ENCODE data around the gene SWAP70. TPM values are rescaled to one million over a fixed set of nuclear protein-coding genes. Genes with fewer than 3 reads are reported as not detected.

The SWAP70 gene
- total RNA-seq, 1 experiment from 2014 or later, result 18.6 TPM

- intact Hi-C loops (cut with micrococcal nuclease; ENCODE audit: unreplicated experiment), result no loop called here
These were observed 56.4 kb downstream of the SWAP70 start for GRCh38 chr11:9720290-9720630.

GRCh38 chr11:9722023-9722422 lies 58.1 kb downstream of the SWAP70 start:
- Histone ChIP-seq H3K79me2 (ENCODE audit: low read depth) (no peaks in the 10 kb centered on the region), H2AFZ (no peak overlapping the region), H3F3A (ENCODE audit: insufficient read depth, low read depth) (peaks cover 6% of the 10 kb centered on the region; the same call in 1 of the 2 replicates), H4K20me1 (ENCODE audit: insufficient read depth) (no peaks in the 10 kb centered on the region), H3K9me2 (ENCODE audit: insufficient read depth) (no peaks in the 10 kb centered on the region), H3K9me3 (ENCODE audit: insufficient read depth, low read depth) (no peaks in the 10 kb centered on the region), H3K4me2 (no peak overlapping the region), H3K4me1 (replicated peaks; ENCODE audit: insufficient read depth) (peaks cover 15% of the 10 kb centered on the region; the same call in 1 of the 2 replicates), H3K27me3 (ENCODE audit: insufficient read depth, low read depth) (no peaks in the 10 kb centered on the region), H3K36me3 (ENCODE audit: low read depth) (no peaks in the 10 kb centered on the region), H3K4me3 (no peak overlapping the region), H3K27ac (no peak overlapping the region)
- BruUV-seq (replicated peaks), result no TSS peak
- TF ChIP-seq EZH2 (IDR thresholded peaks at IDR 0.05; ENCODE audit: low read depth) (no peak), CTCF (conservative IDR thresholded peaks at IDR 0.05) (no peak)
- POLR2A ChIA-PET (ENCODE audit: unreplicated experiment), result no interaction called here
- no peak for DNase-seq
- intact Hi-C loops (cut with micrococcal nuclease; ENCODE audit: unreplicated experiment), result no loop called here
- CTCF ChIA-PET, result no interaction called here

More at GRCh38 chr11:9720290-9720630, 56.4 kb downstream of the SWAP70 start:
- H3K27me3 ChIP-seq (ENCODE audit: insufficient read depth, low read depth), result no peaks in the 10 kb centered on the region
- POLR2A ChIA-PET (ENCODE audit: unreplicated experiment), result interaction anchor here (0.6 to 0.8 kb wide), 2 partner anchors 31 to 75 kb away, joined by 3 to 4 read pairs; no protein-coding TSS in a partner anchor
- H3K36me3 ChIP-seq (ENCODE audit: low read depth), result no peaks in the 10 kb centered on the region
- no peak for TF ChIP-seq EZH2 (IDR thresholded peaks at IDR 0.05; ENCODE audit: low read depth)
- no peak for TF ChIP-seq CTCF (conservative IDR thresholded peaks at IDR 0.05)
- H3K9me2 ChIP-seq (ENCODE audit: insufficient read depth), result no peaks in the 10 kb centered on the region
- CTCF ChIA-PET, result no interaction called here
- no peak for DNase-seq
- H3K9me3 ChIP-seq (ENCODE audit: insufficient read depth, low read depth), result no peaks in the 10 kb centered on the region
- BruUV-seq (replicated peaks), result no TSS peak
- H2AFZ ChIP-seq, result no peak overlapping the region
- H3K4me2 ChIP-seq, result no peak overlapping the region
- peaks cover 3% of the 10 kb centered on the region; the same call in 1 of the 2 replicates for H3F3A ChIP-seq (ENCODE audit: insufficient read depth, low read depth)
- no peaks in the 10 kb centered on the region for H4K20me1 ChIP-seq (ENCODE audit: insufficient read depth)
- H3K4me3 ChIP-seq, result no peak overlapping the region
- H3K27ac ChIP-seq, result no peak overlapping the region; the same call in 1 of the 2 replicates
- H3K4me1 ChIP-seq (replicated peaks; ENCODE audit: insufficient read depth), result peaks cover 5% of the 10 kb centered on the region; the same call in 1 of the 2 replicates
- H3K79me2 ChIP-seq (ENCODE audit: low read depth), result no peaks in the 10 kb centered on the region

GRCh38 chr11:9722893-9723292 lies 59.0 kb downstream of the SWAP70 start:
- Histone ChIP-seq H3K27ac (no peak overlapping the region), H3K4me2 (no peak overlapping the region), H3K4me3 (no peak overlapping the region), H3K36me3 (ENCODE audit: low read depth) (no peaks in the 10 kb centered on the region), H2AFZ (no peak overlapping the region), H3K9me3 (ENCODE audit: insufficient read depth, low read depth) (no peaks in the 10 kb centered on the region), H4K20me1 (ENCODE audit: insufficient read depth) (no peaks in the 10 kb centered on the region), H3K79me2 (ENCODE audit: low read depth) (no peaks in the 10 kb centered on the region), H3K9me2 (ENCODE audit: insufficient read depth) (no peaks in the 10 kb centered on the region), H3K4me1 (replicated peaks; ENCODE audit: insufficient read depth) (peaks cover 18% of the 10 kb centered on the region; the same call in 1 of the 2 replicates), H3K27me3 (ENCODE audit: insufficient read depth, low read depth) (no peaks in the 10 kb centered on the region), H3F3A (ENCODE audit: insufficient read depth, low read depth) (peaks cover 6% of the 10 kb centered on the region; the same call in 1 of the 2 replicates)
- DNase-seq, result no peak
- intact Hi-C loops (cut with micrococcal nuclease; ENCODE audit: unreplicated experiment), result no loop called here
- CTCF ChIA-PET, result no interaction called here
- TF ChIP-seq CTCF (conservative IDR thresholded peaks at IDR 0.05), result no peak
- TF ChIP-seq EZH2 (IDR thresholded peaks at IDR 0.05; ENCODE audit: low read depth), result no peak
- no TSS peak for BruUV-seq (replicated peaks)
- POLR2A ChIA-PET (ENCODE audit: unreplicated experiment), result no interaction called here

All from PC-9 (cell line).